Measurements from ENCODE around the gene FAM184A. TPM values are rescaled to one million over a fixed set of nuclear protein-coding genes. Genes with fewer than 3 reads are reported as not detected.

The FAM184A gene
- total and polyA plus RNA-seq, 9 of the 15 experiments (the other 6 are each of a cell fraction or from before 2014, with no cell fraction given), result 6.4 to 18.7 (median 13.1) TPM

DNA sequence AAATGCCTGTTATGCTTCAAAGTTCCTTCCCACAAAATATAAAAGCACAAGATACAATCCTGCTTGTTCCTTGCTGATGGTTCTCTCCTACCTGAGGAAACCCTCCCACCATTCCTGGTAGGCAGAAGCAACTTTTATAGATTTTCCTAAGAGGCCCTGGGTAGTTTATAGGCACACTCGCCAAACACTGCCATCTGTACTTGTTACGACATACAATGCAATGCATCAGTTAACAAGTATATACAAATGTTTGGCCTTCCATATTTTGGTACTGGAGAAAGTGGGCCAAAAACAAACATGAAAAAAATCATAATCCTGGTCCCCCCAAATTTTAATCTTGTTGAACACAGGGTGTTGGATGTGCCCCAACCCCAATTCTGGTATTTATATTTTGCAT lies 160.1 kb downstream of the FAM184A start (continued):
- TF ChIP-seq, protein P1, sequence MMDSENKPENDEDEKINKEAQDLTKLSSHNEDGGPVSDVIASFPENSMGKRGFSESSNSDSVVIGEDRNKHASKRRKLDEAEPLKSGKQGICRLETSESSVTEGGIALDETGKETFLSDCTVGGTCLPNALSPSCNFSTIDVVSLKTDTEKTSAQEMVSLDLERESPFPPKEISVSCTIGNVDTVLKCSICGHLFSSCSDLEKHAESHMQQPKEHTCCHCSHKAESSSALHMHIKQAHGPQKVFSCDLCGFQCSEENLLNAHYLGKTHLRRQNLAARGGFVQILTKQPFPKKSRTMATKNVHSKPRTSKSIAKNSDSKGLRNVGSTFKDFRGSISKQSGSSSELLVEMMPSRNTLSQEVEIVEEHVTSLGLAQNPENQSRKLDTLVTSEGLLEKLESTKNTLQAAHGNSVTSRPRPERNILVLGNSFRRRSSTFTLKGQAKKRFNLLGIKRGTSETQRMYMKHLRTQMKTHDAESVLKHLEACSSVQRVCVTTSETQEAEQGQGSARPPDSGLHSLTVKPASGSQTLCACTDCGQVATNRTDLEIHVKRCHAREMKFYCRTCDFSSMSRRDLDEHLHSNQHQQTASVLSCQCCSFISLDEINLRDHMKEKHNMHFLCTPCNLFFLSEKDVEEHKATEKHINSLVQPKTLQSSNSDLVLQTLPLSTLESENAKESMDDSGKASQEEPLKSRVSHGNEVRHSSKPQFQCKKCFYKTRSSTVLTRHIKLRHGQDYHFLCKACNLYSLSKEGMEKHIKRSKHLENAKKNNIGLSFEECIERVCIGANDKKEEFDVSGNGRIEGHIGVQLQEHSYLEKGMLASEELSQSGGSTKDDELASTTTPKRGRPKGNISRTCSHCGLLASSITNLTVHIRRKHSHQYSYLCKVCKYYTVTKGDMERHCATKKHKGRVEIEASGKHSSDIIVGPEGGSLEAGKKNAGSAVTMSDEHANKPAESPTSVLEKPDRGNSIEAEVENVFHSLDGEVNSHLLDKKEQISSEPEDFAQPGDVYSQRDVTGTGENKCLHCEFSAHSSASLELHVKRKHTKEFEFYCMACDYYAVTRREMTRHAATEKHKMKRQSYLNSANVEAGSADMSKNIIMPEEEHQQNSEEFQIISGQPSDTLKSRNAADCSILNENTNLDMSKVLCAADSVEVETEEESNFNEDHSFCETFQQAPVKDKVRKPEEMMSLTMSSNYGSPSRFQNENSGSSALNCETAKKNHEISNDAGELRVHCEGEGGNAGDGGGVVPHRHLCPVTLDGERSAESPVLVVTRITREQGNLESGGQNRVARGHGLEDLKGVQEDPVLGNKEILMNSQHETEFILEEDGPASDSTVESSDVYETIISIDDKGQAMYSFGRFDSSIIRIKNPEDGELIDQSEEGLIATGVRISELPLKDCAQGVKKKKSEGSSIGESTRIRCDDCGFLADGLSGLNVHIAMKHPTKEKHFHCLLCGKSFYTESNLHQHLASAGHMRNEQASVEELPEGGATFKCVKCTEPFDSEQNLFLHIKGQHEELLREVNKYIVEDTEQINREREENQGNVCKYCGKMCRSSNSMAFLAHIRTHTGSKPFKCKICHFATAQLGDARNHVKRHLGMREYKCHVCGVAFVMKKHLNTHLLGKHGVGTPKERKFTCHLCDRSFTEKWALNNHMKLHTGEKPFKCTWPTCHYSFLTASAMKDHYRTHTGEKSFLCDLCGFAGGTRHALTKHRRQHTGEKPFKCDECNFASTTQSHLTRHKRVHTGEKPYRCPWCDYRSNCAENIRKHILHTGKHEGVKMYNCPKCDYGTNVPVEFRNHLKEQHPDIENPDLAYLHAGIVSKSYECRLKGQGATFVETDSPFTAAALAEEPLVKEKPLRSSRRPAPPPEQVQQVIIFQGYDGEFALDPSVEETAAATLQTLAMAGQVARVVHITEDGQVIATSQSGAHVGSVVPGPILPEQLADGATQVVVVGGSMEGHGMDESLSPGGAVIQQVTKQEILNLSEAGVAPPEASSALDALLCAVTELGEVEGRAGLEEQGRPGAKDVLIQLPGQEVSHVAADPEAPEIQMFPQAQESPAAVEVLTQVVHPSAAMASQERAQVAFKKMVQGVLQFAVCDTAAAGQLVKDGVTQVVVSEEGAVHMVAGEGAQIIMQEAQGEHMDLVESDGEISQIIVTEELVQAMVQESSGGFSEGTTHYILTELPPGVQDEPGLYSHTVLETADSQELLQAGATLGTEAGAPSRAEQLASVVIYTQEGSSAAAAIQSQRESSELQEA (IDR thresholded peaks at IDR 0.05; ENCODE audit: low read depth), result no peak
- TF ChIP-seq ZNF699 (CRISPR knock-in tag; IDR thresholded peaks at IDR 0.05; ENCODE audit: insufficient replicate concordance), result no peak

Measured in K562 (cell line).